Skeletal muscle tissue (tissue), 4 donors: ENCODE measurements around the gene TGIF2. TPM values are rescaled to one million over a fixed set of nuclear protein-coding genes. Genes with fewer than 3 reads are reported as not detected.

ENCODE experiments used
- H3K27ac ChIP-seq: one replicate; pipeline ENCODE4 v1.7.0; 2013; ENCODE audit warnings: mild to moderate bottlenecking, low read depth, low read length, inconsistent platforms
- H3K27me3 ChIP-seq, 3 donors: one replicate each; pipeline ENCODE4 v1.7.0; 2013; ENCODE audit warnings: low read length in 3 of 3; ENCODE audit not compliant: control insufficient read depth in 3 of 3, insufficient read depth in 3 of 3
- H3K36me3 ChIP-seq, 3 donors: one replicate each; pipeline ENCODE4 v1.7.0; 2013; ENCODE audit warnings: low read length in 3 of 3; ENCODE audit not compliant: control insufficient read depth in 3 of 3, insufficient read depth in 3 of 3
- H3K4me1 ChIP-seq, 3 donors: one replicate each; pipeline ENCODE4 v1.7.0; 2013; ENCODE audit warnings: low read length in 3 of 3, mild to moderate bottlenecking in 3 of 3; ENCODE audit not compliant: control insufficient read depth in 3 of 3, insufficient read depth in 3 of 3
- H3K4me3 ChIP-seq, 3 donors: one replicate each; pipeline ENCODE4 v1.7.0; 2013; ENCODE audit warnings: low read length in 3 of 3
- H3K9ac ChIP-seq, 3 donors: one replicate each; pipeline ENCODE4 v1.7.0; 2013; ENCODE audit warnings: low read length in 3 of 3, mild to moderate bottlenecking in 3 of 3, moderate library complexity in 2 of 3, low read depth in 1 of 3
- H3K9me3 ChIP-seq, 3 donors: one replicate each; pipeline ENCODE4 v1.7.0; 2013; ENCODE audit warnings: low read length in 3 of 3; ENCODE audit not compliant: control insufficient read depth in 3 of 3
- total RNA-seq: library from RNA; depleted of rRNA; stranded (reverse); fragments of >200 nt; gene quantifications from one replicate; pipeline ENCODE4 v1.2.3, GENCODE V29; 2014
- donor health status: Osteomylitis.

TGIF2 gene
- total RNA-seq: 20.4 TPM

DNA sequence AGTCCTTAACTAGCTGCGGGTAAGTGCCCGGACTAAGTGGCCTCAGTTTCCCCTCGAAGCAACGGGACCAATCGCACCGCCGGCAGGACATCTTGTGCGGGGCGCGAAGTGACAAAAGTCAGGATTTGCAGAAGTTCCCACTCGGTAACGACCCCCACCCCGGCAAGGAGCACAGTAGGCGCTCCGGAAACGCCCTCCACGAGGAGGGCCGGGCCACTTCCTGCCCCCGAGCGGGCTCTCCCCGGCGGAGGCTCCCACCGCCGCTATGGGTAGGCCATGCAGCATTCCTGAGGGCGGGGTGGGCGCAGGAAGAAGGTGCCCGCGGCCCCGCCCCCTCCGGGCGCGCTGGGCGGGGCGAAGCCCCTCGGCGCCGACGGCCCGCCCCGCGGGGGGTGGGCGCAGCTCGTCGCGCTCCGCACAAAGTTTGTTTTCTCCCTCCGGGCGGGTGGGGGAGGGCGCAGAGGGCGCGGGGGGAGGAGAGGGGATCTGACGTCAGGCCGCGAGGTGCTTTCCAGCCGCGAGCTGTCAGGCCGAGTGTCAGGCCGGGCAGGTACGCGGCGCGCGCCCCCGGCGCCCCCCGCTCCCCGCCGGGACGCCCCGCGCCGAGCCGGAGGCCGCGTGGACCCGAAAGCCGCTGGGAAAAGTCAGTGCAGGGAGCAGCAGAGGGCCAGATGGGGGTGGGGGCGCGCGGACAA, at the start of gene TGIF2:
Gene TGIF2 (plus strand): TSS at position 495 of the 695 bp plus-strand sequence. CDS start 5,178 bp downstream, outside the sequence.
- peaks cover 0 to 15% (median 13%) of the 10 kb centered on the region in 3 donors for H3K27me3 ChIP-seq
- peak within 1 kb of the TSS; percentile 77 for H3K27ac ChIP-seq
- H3K9me3 ChIP-seq: no peaks in the 10 kb centered on the region
- H3K36me3 ChIP-seq: no peaks in the 10 kb centered on the region
- peaks cover 10 to 17% (median 13%) of the 10 kb centered on the region in 3 donors for H3K4me1 ChIP-seq
- peak within 1 kb of the TSS; percentile 67 to 74 (median 70) for H3K9ac ChIP-seq
- peak within 1 kb of the TSS; percentile 65 to 69 (median 68) for H3K4me3 ChIP-seq

GRCh38 chr20:36525620-36526365, 47.6 kb upstream of the TGIF2 start:
- Histone ChIP-seq H3K36me3 (peaks cover 49 to 56% (median 50%) of the 10 kb centered on the region in 3 donors), H3K27me3 (no peaks in the 10 kb centered on the region), H3K4me3 (no peak overlapping the region), H3K4me1 (peaks cover 0 to 3% (median 0%) of the 10 kb centered on the region in 3 donors), H3K9me3 (no peaks in the 10 kb centered on the region), H3K27ac (no peak overlapping the region), H3K9ac (no peak overlapping the region)

- Histone ChIP-seq H3K27me3 (no peaks in the 10 kb centered on the region), H3K36me3 (peaks cover 48 to 52% (median 49%) of the 10 kb centered on the region in 3 donors), H3K9me3 (no peaks in the 10 kb centered on the region), H3K4me1 (peaks cover 0 to 3% (median 0%) of the 10 kb centered on the region in 3 donors), H3K27ac (no peak overlapping the region), H3K4me3 (no peak overlapping the region), H3K9ac (no peak overlapping the region)
Measured at GRCh38 chr20:36526521-36527011, 46.8 kb upstream of the TGIF2 start.

DNA sequence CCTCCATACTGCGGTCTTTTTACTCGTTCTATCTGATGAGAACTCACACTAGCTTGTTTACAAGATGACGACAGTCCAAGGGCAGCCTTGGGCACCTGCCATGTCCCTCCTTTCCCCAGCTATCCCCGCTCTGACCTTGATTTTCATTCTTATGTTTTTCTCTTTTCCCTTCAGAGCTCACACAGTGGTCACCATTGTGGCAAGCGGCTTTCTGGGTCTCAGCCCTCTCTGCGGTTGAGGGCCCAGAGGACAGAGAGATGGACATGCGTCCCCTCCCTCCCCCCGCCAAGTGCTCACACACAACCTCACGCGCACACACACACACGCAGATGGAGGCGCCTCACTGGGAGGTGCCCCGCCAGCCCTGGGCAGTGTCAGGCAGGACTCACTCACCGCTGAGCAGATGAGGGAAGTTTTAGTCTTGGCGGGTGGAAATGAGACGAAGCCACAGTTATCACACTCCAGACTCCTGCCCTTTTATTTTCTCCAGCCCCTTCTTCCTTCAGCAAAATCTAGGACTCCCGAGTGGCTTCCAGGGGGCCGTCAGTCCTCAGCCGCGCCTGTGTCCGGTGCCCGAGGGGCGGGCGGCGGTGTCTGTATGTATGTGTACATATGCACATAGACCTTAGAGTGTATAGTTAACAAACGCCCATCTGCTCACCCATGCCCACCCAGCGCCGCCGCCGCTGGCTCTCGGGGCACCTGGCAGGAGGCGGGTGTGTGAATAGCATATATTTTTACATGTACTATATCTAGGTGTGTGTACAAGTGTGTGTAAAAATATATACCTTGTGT, 45.9 kb upstream of the TGIF2 start:
- no peaks in the 10 kb centered on the region for H3K9me3 ChIP-seq
- no peaks in the 10 kb centered on the region for H3K27me3 ChIP-seq
- no peak overlapping the region for H3K9ac ChIP-seq
- no peak overlapping the region for H3K4me3 ChIP-seq
- H3K36me3 ChIP-seq: peaks cover 44 to 48% (median 44%) of the 10 kb centered on the region in 3 donors
- no peak overlapping the region for H3K27ac ChIP-seq
- H3K4me1 ChIP-seq: peaks cover 0 to 3% (median 0%) of the 10 kb centered on the region in 3 donors

GRCh38 chr20:36528176-36528874, 45.1 kb upstream of the TGIF2 start:
- peaks cover 40 to 43% (median 42%) of the 10 kb centered on the region in 3 donors for H3K36me3 ChIP-seq
- H3K4me1 ChIP-seq: no peaks in the 10 kb centered on the region
- no peaks in the 10 kb centered on the region for H3K27me3 ChIP-seq
- no peak overlapping the region for H3K9ac ChIP-seq
- no peak overlapping the region for H3K27ac ChIP-seq
- H3K4me3 ChIP-seq: no peak overlapping the region
- H3K9me3 ChIP-seq: no peaks in the 10 kb centered on the region

- Histone ChIP-seq H3K4me3 (no peak overlapping the region), H3K36me3 (peaks cover 38 to 40% (median 39%) of the 10 kb centered on the region in 3 donors), H3K27ac (no peak overlapping the region), H3K9ac (no peak overlapping the region), H3K9me3 (no peaks in the 10 kb centered on the region), H3K4me1 (no peaks in the 10 kb centered on the region), H3K27me3 (no peaks in the 10 kb centered on the region)
Measured at GRCh38 chr20:36528875-36529417, 44.5 kb upstream of the TGIF2 start.

DNA sequence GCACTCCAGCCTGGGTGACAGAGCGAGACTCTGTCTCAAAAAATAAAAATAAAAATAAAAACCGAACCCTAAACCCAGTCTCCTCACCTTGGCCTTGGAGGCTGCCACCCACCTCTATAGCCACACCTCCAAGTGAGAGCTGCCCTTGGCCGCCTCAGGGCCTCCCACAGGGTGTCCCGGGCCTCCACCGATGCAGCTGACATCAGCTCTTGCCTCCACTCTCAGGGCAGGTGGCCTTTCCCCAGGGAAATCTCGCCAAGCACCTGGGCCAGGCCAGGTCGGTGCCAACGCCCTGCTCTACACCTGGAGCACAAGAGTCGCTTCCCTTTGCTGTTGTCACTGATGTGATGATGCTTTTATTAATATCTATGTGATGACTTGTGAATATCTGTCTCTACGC, 41.0 kb upstream of the TGIF2 start:
- Histone ChIP-seq H3K27ac (no peak overlapping the region), H3K9me3 (no peaks in the 10 kb centered on the region), H3K9ac (no peak overlapping the region), H3K27me3 (no peaks in the 10 kb centered on the region), H3K36me3 (peaks cover 8 to 13% (median 11%) of the 10 kb centered on the region in 3 donors), H3K4me1 (no peaks in the 10 kb centered on the region), H3K4me3 (no peak overlapping the region)

- no peaks in the 10 kb centered on the region for H3K27me3 ChIP-seq
- H3K36me3 ChIP-seq: peaks cover 4 to 9% (median 9%) of the 10 kb centered on the region in 3 donors
- no peaks in the 10 kb centered on the region for H3K9me3 ChIP-seq
- H3K4me1 ChIP-seq: no peaks in the 10 kb centered on the region
- no peak overlapping the region for H3K9ac ChIP-seq
- H3K27ac ChIP-seq: no peak overlapping the region
- no peak overlapping the region for H3K4me3 ChIP-seq
Measured at GRCh38 chr20:36532822-36533221, 40.6 kb upstream of the TGIF2 start.
